ENCODE results near the gene ARHGAP9. TPM values are rescaled to one million over a fixed set of nuclear protein-coding genes. Genes with fewer than 3 reads are reported as not detected.

The ARHGAP9 gene
- total and polyA plus RNA-seq, 12 donors, result 0.83 to 17.7 (median 3.8) TPM

DNA sequence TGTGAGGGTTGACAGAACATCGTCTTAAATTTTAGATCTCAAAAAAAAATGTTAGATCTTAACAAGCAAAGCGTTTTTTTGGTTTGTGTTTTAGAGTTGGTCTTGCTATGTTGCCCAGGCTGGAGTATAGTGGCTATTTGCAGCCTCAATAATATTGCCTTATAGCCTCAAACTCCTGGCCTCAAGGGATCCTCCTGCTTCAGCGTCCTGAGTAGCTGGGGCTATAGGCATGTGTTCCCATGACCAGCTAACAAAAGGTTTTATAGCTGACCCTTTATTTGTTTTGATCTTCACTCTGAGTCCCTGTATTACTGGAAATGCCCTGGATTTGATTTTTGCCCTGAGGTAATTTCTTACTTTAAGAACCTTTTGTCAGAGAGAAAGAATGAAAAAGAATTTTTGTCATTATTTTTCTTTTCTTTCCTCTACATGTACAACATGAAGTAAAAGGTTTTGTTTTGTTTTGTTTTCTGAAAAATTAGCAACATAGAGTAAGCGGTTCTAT lies 39.9 kb downstream of the ARHGAP9 start:
- DNase-seq (no peak), ATAC-seq (no peak)
- no peaks in the 10 kb centered on the region for H3K36me3 ChIP-seq
- H3K4me1 ChIP-seq, result no peaks in the 10 kb centered on the region
- peaks cover 0 to 10% (median 0%) of the 10 kb centered on the region in 11 donors for H3K9me3 ChIP-seq
- intact Hi-C loops (cut with DNase I), result loop anchor here in 1 of 10 donors (5.0 kb wide), 1 partner anchor 118 kb away; no protein-coding TSS in a partner anchor
- TF ChIP-seq, protein P1, sequence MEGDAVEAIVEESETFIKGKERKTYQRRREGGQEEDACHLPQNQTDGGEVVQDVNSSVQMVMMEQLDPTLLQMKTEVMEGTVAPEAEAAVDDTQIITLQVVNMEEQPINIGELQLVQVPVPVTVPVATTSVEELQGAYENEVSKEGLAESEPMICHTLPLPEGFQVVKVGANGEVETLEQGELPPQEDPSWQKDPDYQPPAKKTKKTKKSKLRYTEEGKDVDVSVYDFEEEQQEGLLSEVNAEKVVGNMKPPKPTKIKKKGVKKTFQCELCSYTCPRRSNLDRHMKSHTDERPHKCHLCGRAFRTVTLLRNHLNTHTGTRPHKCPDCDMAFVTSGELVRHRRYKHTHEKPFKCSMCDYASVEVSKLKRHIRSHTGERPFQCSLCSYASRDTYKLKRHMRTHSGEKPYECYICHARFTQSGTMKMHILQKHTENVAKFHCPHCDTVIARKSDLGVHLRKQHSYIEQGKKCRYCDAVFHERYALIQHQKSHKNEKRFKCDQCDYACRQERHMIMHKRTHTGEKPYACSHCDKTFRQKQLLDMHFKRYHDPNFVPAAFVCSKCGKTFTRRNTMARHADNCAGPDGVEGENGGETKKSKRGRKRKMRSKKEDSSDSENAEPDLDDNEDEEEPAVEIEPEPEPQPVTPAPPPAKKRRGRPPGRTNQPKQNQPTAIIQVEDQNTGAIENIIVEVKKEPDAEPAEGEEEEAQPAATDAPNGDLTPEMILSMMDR (IDR thresholded peaks at IDR 0.05), result no peak
- no peak overlapping the region for H3K27ac ChIP-seq
- H3K27me3 ChIP-seq, result no peaks in the 10 kb centered on the region
- H3K4me3 ChIP-seq, result no peak overlapping the region
- 78 to 86% methylated on average over 4 of the region's 4 CpGs for WGBS, 2 donors

DNA sequence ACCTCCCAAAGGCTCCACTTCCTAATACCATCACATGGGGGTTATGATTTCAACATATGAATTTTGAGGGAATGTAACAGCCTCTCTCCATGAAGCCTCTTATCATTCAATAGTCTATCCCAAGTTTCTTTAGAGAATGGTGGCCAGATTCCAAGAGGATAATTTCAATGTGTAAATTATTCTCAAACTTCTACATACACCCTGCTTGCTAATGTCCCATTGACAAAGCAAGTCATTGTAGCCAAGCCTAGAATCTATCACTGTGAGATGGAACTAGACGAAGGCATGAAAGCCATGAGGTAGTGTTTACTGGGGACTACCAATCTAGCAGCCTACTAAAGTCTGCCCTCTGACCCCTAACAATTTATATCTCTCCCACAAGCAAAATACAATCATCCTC lies 41.3 kb downstream of the ARHGAP9 start:
- intact Hi-C loops (cut with DNase I), result loop anchor here in 1 of 10 donors (5.0 kb wide), 1 partner anchor 116 kb away; no protein-coding TSS in a partner anchor

DNA sequence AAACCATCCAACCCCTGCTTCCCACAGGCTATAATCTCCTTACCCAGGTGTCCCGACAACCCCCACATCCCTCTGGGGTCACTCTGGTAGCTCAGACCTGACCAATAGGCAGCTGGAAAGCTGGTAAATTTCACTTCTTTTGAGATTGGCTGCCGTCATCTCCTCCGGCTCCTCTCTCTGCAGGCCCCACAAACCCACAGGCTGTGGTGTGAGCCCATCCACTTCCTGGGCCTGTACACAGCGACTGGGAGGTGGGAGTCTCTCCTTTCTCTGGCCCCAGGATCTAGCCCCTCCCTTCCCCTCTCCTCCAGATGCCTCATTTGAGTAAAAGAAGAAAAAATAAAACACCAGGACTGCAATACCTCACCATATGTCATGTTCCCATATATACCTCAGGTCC lies 44.4 kb downstream of the ARHGAP9 start:
- WGBS, 2 donors, result 63 to 75% methylated on average over 4 of the region's 4 CpGs
- no peaks in the 10 kb centered on the region for H3K9me3 ChIP-seq
- ATAC-seq (no peak), DNase-seq (no peak)
- intact Hi-C loops (cut with DNase I), result loop anchor here in 1 of 10 donors (5.0 kb wide), 1 partner anchor 113 kb away; no protein-coding TSS in a partner anchor
- H3K4me1 ChIP-seq, result peaks cover 0 to 9% (median 4%) of the 10 kb centered on the region in 9 donors
- H3K4me3 ChIP-seq, result no peak overlapping the region
- no peaks in the 10 kb centered on the region for H3K27me3 ChIP-seq
- TF ChIP-seq, protein P1 (IDR thresholded peaks at IDR 0.05), result no peak
- H3K27ac ChIP-seq, result no peak overlapping the region
- no peaks in the 10 kb centered on the region for H3K36me3 ChIP-seq

More for the DNA sequence above, 41.3 kb downstream of the ARHGAP9 start:
- Histone ChIP-seq H3K4me3 (no peak overlapping the region), H3K27ac (no peak overlapping the region), H3K9me3 (peaks cover 0 to 10% (median 0%) of the 10 kb centered on the region in 11 donors), H3K4me1 (no peaks in the 10 kb centered on the region), H3K27me3 (no peaks in the 10 kb centered on the region), H3K36me3 (no peaks in the 10 kb centered on the region)
- ATAC-seq (no peak), DNase-seq (no peak)
- WGBS, 2 donors, result 91 to 100% methylated on average over 1 of the region's 1 CpG
- TF ChIP-seq, protein P1 (IDR thresholded peaks at IDR 0.05), result no peak

DNA sequence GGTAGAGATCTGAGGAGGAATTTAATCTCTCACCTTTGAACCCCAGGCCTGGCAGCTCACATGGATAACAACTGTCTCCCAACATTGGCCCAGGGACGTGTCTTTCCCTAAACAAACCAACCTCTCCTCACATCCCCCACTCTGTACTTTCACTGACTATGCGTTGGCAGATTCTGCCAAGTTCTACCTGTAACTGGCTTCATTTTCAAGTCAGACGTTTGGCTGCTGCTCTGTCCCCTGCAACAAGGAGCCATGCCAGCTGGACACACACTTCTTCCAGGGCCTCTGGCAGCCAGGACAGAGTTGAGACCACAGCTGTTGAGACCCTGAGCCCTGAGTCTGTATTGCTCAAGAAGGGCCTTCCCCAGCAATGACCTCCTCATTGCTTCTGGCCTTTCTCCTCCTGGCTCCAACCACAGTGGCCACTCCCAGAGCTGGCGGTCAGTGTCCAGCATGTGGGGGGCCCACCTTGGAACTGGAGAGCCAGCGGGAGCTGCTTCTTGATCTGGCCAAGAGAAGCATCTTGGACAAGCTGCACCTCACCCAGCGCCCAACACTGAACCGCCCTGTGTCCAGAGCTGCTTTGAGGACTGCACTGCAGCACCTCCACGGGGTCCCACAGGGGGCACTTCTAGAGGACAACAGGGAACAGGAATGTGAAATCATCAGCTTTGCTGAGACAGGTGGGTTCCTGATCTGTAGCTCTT lies 45.0 kb downstream of the ARHGAP9 start, which contains the start of gene INHBC:
TSS of gene INHBC (plus strand) at position 268 of the 707 bp plus-strand sequence. CDS start at position 371, 103 bp downstream.
- TF ChIP-seq, protein P1 (IDR thresholded peaks at IDR 0.05), result no peak
- intact Hi-C loops (cut with DNase I), result loop anchor here in 1 of 10 donors (5.0 kb wide), 1 partner anchor 112 kb away; no protein-coding TSS in a partner anchor
- H3K27me3 ChIP-seq, result no peaks in the 10 kb centered on the region
- no peaks in the 10 kb centered on the region for H3K9me3 ChIP-seq
- no peak within 1 kb of the TSS for H3K27ac ChIP-seq
- H3K4me1 ChIP-seq, result peaks cover 0 to 14% (median 6%) of the 10 kb centered on the region in 9 donors
- H3K36me3 ChIP-seq, result no peaks in the 10 kb centered on the region
- 74 to 78% methylated on average over 8 of the region's 8 CpGs for WGBS, 2 donors
- no peak within 1 kb of the TSS for H3K4me3 ChIP-seq
- no peak for DNase-seq
- ATAC-seq, result no peak
